ENCODE data around the gene SLC7A1. TPM values are rescaled to one million over a fixed set of nuclear protein-coding genes. Genes with fewer than 3 reads are reported as not detected.

SLC7A1 gene
- total and polyA plus RNA-seq, 2 of the 8 experiments (the other 6 are each of a cell fraction or from before 2014, with no cell fraction given) = 26.8 to 114 TPM

DNA sequence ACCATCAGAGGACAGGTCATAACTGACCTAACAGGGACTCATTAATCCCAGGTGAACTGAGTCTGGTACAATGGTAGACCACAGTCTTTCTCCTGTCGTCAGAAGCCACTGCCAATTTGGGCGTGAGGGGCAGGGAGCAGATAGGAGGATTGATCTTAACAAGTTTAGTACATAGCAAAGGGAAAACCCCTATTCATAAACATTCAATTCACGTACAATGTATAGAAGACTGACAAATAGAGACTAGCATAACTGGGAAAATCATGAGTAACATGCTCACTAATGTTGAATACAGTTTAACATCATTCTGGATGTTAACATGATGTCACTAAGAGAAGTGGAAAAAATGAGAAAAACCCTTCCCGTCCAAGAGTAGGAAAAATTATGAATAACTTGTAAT is 54.1 kb downstream of the SLC7A1 start (continued):
- no peak for TF ChIP-seq EGR1 (IDR thresholded peaks at IDR 0.05; ENCODE audit: borderline replicate concordance, low read depth, low read length)
- no peak for TF ChIP-seq JUND (IDR thresholded peaks at IDR 0.05; ENCODE audit: low read length)

Measured in H1 (cell line).